Tibial artery (tissue), 4 donors: Measurements from ENCODE around the gene GNAS.

Experiments used
- DNase-seq, 2 donors: peaks; one replicate each; pipeline ENCODE4 v3.0.0-alpha.2; 2019
- H3K27ac ChIP-seq, 2 donors: fragments of 200-600 bp; sonication (generic) in 1 of 2; 1 replicate in 1 of 2; 2 replicates in 1 of 2; pipeline ENCODE4 v1.5.1; 2018 to 2019; ENCODE audit warnings: mild to moderate bottlenecking in 1 of 2
- H3K27me3 ChIP-seq, 2 donors: fragments of 200-600 bp; sonication (generic) in 1 of 2; one replicate each; pipeline versions ENCODE4 v1.5.1 to v1.6.0; 2016 to 2019
- H3K36me3 ChIP-seq, 3 donors: fragments of 200-600 bp; sonication (generic) in 2 of 3; one replicate each; pipeline ENCODE4 v1.5.1; 2016 to 2019; ENCODE audit warnings: mild to moderate bottlenecking in 2 of 3
- H3K4me1 ChIP-seq, 4 donors: fragments of 200-600 bp; sonication (generic) in 2 of 4; 1 replicate in 3 of 4; 2 replicates in 1 of 4; pipeline ENCODE4 v1.5.1; 2016 to 2019
- H3K4me3 ChIP-seq, 2 donors: fragments of 200-600 bp; sonication (generic) in 1 of 2; 1 replicate in 1 of 2; 2 replicates in 1 of 2; pipeline ENCODE4 v1.5.1; 2018 to 2019; ENCODE audit warnings: mild to moderate bottlenecking in 2 of 2
- H3K9me3 ChIP-seq, 3 donors: fragments of 200-600 bp; sonication (generic) in 1 of 3; one replicate each; pipeline ENCODE4 v1.5.1; 2016 to 2019
- CTCF ChIP-seq, 2 experiments: fragments of 200-600 bp in 1 of 2; fragments of 450-650 bp in 1 of 2; IDR thresholded peaks; one replicate each; pipeline ENCODE4 v1.5.1; 2017 to 2019; ENCODE audit warnings: antibody characterized with exemption in 2 of 2, mild to moderate bottlenecking in 1 of 2, moderate library complexity in 1 of 2
- intact Hi-C: fragments of 100-400 bp; cut with DNase I; formaldehyde crosslinking; loops from one replicate; pipeline ENCODE4 v1.15.0; 2023; ENCODE audit warnings: low total_unique reads

The GNAS gene

DNA sequence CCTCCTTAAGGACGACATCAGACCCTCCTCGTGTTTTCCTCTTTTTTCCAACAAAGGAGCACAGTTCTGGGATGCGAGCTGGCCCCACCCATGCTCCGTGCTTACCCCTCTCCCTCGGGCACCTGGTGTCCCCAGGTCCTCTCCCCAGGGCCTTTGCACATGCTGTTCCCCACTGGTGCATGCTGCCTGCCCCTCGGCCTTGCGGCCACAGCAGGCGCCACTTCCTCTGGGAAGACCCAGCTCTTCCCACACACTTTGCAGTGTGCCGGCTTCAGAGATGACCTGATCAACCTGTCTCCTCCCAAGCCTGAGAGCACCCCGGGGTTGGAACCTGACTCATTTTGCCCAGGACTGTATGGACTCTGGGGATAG lies 41.7 kb upstream of the GNAS start:
- H3K4me1 ChIP-seq: no peaks in the 10 kb centered on the region
- H3K36me3 ChIP-seq: no peaks in the 10 kb centered on the region
- H3K4me3 ChIP-seq: no peak overlapping the region
- intact Hi-C loops: no loop called here
- DNase-seq: no peak
- no peak for TF ChIP-seq CTCF (IDR thresholded peaks at IDR 0.05)
- no peaks in the 10 kb centered on the region for H3K9me3 ChIP-seq
- peaks cover 0 to 28% of the 10 kb centered on the region in 2 donors for H3K27me3 ChIP-seq
- no peak overlapping the region for H3K27ac ChIP-seq

DNA sequence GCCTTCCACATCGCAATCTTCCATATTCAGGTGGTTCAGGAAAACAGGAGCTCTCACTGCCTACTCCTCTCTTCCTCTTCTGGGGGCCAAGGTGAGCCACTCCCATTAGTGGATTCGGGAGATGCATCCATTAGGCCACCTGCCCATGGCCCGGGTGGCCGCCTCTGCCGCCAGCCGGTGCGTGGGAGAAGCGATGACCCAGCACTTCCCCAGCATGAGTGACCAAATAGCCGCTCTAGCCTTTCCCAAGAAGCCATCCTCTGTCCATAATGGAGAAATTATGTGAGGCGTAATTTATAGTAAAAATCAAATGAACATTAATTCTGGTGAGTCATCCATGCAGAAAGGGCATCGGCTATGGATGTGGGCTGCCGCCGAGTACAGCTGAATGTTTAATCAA lies 41.2 kb upstream of the GNAS start:
- intact Hi-C loops: no loop called here

GRCh38 chr20:58813369-58813768 lies 39.1 kb upstream of the GNAS start:
- Histone ChIP-seq H3K9me3 (no peaks in the 10 kb centered on the region), H3K4me1 (no peaks in the 10 kb centered on the region), H3K36me3 (no peaks in the 10 kb centered on the region), H3K27me3 (peaks cover 0 to 32% of the 10 kb centered on the region in 2 donors), H3K27ac (no peak overlapping the region), H3K4me3 (no peak overlapping the region)
- DNase-seq: no peak
- TF ChIP-seq CTCF (IDR thresholded peaks at IDR 0.05): no peak
- intact Hi-C loops: loop anchor here (2.0 kb wide), 1 partner anchor 73 kb away; no protein-coding TSS in a partner anchor

More for the DNA sequence above, 41.2 kb upstream of the GNAS start:
- DNase-seq: no peak
- no peak for TF ChIP-seq CTCF (IDR thresholded peaks at IDR 0.05)
- H3K4me1 ChIP-seq: no peaks in the 10 kb centered on the region
- peaks cover 0 to 32% of the 10 kb centered on the region in 2 donors for H3K27me3 ChIP-seq
- H3K36me3 ChIP-seq: no peaks in the 10 kb centered on the region
- H3K4me3 ChIP-seq: no peak overlapping the region
- no peaks in the 10 kb centered on the region for H3K9me3 ChIP-seq
- H3K27ac ChIP-seq: no peak overlapping the region

DNA sequence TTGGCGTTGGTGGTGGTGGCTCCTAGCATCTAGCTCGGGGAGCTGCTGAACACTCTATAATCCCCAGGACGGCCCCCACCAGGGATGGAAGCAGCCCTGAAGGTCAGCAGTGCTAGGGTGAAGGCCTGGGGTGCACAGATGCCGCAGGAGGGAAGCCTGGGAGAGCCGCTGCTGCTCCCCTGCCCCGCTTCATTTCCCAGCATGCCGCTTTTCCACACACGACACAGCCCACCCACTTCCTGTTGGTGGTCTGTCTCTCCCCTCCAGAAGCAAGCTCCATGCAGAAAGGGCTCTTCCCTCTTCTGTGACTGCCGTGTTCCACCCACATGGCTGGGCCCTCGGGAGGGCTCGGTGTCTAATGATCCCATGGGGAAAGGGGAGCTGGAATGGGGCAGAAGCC lies 37.1 kb upstream of the GNAS start:
- no peak for TF ChIP-seq CTCF (IDR thresholded peaks at IDR 0.05)
- no peak for DNase-seq
- intact Hi-C loops: no loop called here

GRCh38 chr20:58816051-58816450 lies 36.5 kb upstream of the GNAS start:
- Histone ChIP-seq H3K4me1 (no peaks in the 10 kb centered on the region), H3K9me3 (no peaks in the 10 kb centered on the region), H3K27me3 (peaks cover 0 to 24% of the 10 kb centered on the region in 2 donors), H3K4me3 (no peak overlapping the region), H3K27ac (no peak overlapping the region), H3K36me3 (no peaks in the 10 kb centered on the region)
- DNase-seq: no peak
- TF ChIP-seq CTCF (IDR thresholded peaks at IDR 0.05): no peak
- intact Hi-C loops: no loop called here

More for the DNA sequence above, 37.1 kb upstream of the GNAS start:
- no peak overlapping the region for H3K27ac ChIP-seq
- H3K27me3 ChIP-seq: peaks cover 0 to 30% of the 10 kb centered on the region in 2 donors
- no peaks in the 10 kb centered on the region for H3K36me3 ChIP-seq
- no peak overlapping the region for H3K4me3 ChIP-seq
- H3K4me1 ChIP-seq: no peaks in the 10 kb centered on the region
- H3K9me3 ChIP-seq: no peaks in the 10 kb centered on the region
